M059J (cell line): Measurements from ENCODE around the gene GATAD2A. TPM values are rescaled to one million over a fixed set of nuclear protein-coding genes. Genes with fewer than 3 reads are reported as not detected.
"Not testable (repeated sequence)": the region's sequence is repeated elsewhere in the genome, so short reads cannot be mapped to it uniquely, and the experiment has no call there.

Source experiments
- DNase-seq: peaks from one replicate; pipeline ENCODE4 v3.0.0-alpha.2; 2012; ENCODE audit warnings: low read depth
- total RNA-seq: library from RNA; depleted of rRNA; stranded (reverse); fragments of >200 nt; shearing (Covaris generic); gene quantifications from 2 replicates; pipeline ENCODE4 v1.2.3, GENCODE V29; 2014

The GATAD2A gene
- total RNA-seq, 1 experiment from 2014 or later: 48.7 TPM

- no peak for DNase-seq
Measured at GRCh38 chr19:19387108-19387507, 18.4 kb upstream of the GATAD2A start.

- no peak for DNase-seq
Measured at GRCh38 chr19:19388568-19389555, 16.6 kb upstream of the GATAD2A start.

DNA sequence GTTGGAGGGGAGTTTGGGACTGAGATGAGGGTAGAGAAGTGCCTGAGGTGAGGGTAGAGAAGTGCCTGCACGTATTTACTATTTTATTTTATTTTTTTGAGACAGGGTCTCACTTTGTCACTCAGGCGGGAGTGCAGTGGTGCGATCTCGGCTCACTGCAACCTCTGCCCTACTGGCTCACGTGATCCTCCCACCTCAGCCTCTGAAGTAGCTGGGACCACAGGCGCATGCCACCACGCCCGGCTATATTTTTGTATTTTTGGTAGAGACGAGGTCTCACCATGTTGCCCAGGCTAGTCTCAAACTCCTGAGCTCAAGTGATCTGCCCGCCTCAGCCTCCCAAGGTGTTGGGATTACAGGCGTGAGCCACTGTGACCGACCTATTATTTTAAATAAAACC, 15.8 kb upstream of the GATAD2A start:
- not testable (repeated sequence) for DNase-seq

GRCh38 chr19:19394333-19394732, 11.1 kb upstream of the GATAD2A start:
- DNase-seq: not testable (repeated sequence)

GRCh38 chr19:19399733-19400433, 5.6 kb upstream of the GATAD2A start:
- DNase-seq: no peak

- DNase-seq: peak; percentile 17
Measured at GRCh38 chr19:19402656-19403372, 2.7 kb upstream of the GATAD2A start.

DNA sequence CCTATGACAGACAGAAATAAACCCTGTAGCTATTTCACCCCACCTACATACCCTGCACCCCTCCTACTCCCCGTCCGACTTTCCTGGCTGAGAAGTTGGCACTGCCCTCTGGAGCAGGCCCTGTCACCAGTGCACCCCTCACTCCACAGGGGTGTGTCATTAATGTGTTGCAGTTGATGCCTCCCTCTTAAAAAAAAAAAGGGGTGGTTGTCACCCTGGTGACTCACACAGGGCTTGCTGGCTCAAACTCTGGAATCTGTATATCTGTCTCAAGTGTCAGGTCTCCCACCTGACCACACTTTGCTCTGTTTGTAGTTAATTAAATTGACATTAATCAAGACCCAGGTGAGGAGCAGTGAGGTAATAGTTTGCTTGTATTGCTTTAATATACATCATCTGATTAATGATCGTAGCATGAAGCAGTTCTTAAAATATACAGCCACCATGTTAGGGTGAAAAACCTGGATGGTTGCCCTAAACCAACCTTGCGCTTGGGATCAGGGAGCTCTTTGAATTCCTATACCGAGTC, 2.0 kb upstream of the GATAD2A start:
- peak; percentile 86 for DNase-seq

DNA sequence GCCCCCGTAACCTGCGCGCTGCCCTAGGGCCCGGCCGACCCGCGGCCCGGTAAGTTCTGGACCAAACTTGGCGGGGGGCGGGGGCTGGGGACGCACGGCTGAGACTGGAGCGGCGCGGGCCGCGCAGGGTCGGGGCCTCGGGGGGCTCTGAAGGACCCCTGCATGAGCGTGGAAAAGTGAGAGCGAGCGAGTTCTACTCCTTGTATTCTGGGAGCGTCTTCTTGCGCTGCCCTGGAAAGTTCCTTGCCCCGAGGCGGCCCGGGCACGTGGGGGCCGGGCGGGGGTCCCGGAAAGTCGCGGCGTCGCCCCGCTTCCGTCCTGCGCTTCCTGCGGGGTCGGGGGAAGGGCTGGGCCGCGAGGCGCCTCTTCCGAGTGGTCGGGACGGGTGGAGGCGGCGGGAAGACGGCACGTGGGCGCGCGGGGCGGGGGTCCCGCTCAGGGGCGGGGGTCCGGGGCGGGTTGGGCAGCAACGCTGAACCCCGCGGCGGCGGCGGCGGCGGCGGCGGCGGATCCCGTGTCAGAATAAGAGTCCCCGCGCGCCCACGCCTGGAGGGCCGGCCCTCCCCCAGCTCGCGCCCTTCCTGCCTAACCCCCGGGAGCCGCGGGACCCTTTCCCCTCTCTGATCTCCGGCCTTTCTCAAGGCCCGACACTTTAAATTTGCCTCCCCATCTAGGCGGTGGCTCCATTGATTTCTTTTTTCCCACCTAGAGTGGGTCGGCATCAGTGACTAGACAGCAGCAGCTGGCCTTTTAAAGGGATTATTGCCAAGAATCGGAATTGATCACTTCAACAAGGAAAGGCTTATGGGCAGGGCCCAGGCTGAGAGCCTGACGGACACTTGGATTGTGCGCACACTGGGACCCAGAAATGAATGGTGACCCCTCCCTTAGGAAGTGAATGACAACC, 749 bp downstream of the GATAD2A start:
- DNase-seq: peak; percentile 42

GRCh38 chr19:19406878-19407632, 1.6 kb downstream of the GATAD2A start:
- peak; percentile 59 for DNase-seq

GRCh38 chr19:19407633-19407930, 2.1 kb downstream of the GATAD2A start:
- DNase-seq: no peak

GRCh38 chr19:19409205-19409604, 3.7 kb downstream of the GATAD2A start:
- no peak for DNase-seq

GRCh38 chr19:19409631-19410030, 4.2 kb downstream of the GATAD2A start:
- no peak for DNase-seq

GRCh38 chr19:19410553-19411550, 5.4 kb downstream of the GATAD2A start:
- DNase-seq: no peak

GRCh38 chr19:19416280-19416679, 10.8 kb downstream of the GATAD2A start:
- no peak for DNase-seq

DNA sequence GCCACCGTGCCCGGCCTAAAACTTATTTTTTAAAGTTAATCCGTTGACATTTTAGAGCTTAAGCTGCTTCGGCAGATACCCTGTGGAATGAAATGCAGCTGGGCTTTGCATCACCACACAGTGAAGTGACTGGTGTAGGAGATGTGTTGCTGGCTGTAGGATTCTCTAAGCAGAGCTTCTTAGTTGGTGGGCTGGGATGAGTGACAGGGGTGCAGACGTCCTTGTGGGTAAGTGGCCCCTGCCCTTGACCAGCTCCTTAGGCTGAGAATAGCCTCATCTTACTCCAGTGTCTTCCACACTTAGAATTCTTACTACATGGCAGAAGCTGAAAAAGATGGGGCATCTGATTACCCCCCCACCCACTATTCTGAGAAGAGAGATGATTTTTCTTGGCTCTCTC, 11.6 kb downstream of the GATAD2A start:
- DNase-seq: no peak

GRCh38 chr19:19417628-19418245, 12.3 kb downstream of the GATAD2A start:
- no peak for DNase-seq

GRCh38 chr19:19418555-19419260, 13.2 kb downstream of the GATAD2A start:
- no peak for DNase-seq
